HCT116 (cell line): ENCODE results near the gene TMEM129.

Experiments used
- CEBPB ChIP-seq: IDR thresholded peaks from 2 replicates; pipeline ENCODE4 v1.6.1; 2012; ENCODE audit warnings: low read depth
- CTCF ChIP-seq, 3 experiments: fragments of 200-600 bp in 1 of 3; sonication (generic) in 1 of 3; IDR thresholded peaks in 2 of 3; conservative IDR thresholded peaks in 1 of 3; 2 replicates each; pipeline ENCODE4 v1.5.1; 2012 to 2017; ENCODE audit warnings: low read depth in 2 of 3, low read length in 2 of 3, antibody characterized with exemption in 1 of 3, borderline replicate concordance in 1 of 3, control low read depth in 1 of 3, mild to moderate bottlenecking in 1 of 3, mixed read lengths in 1 of 3, mixed run types in 1 of 3, moderate library complexity in 1 of 3; ENCODE audit not compliant: insufficient read depth in 1 of 3
- EGR1 ChIP-seq: IDR thresholded peaks from 2 replicates; pipeline ENCODE4 v1.6.1; 2012; ENCODE audit warnings: low read depth
- ELF1 ChIP-seq: IDR thresholded peaks from 2 replicates; pipeline ENCODE4 v1.6.1; 2012; ENCODE audit warnings: low read depth, borderline replicate concordance
- EZH2 ChIP-seq: fragments of 200-600 bp; sonication (generic); IDR thresholded peaks from 2 replicates; pipeline ENCODE4 v1.6.1; 2017; ENCODE audit warnings: antibody characterized with exemption, mixed run types
- MAX ChIP-seq: IDR thresholded peaks from 2 replicates; pipeline ENCODE4 v1.6.1; 2012
- POLR2A ChIP-seq: IDR thresholded peaks from 2 replicates; pipeline ENCODE4 v1.7.0; 2011; ENCODE audit warnings: borderline replicate concordance; ENCODE audit not compliant: insufficient read depth, insufficient read length; ENCODE audit errors: extremely low read depth
- RAD21 ChIP-seq: IDR thresholded peaks from 2 replicates; pipeline ENCODE4 v1.6.1; 2012; ENCODE audit warnings: low read depth, mild to moderate bottlenecking
- TCF7L2 ChIP-seq: IDR thresholded peaks from 2 replicates; pipeline ENCODE4 v1.7.0; 2011; ENCODE audit warnings: borderline replicate concordance, inconsistent platforms; ENCODE audit not compliant: insufficient read depth, insufficient read length; ENCODE audit errors: extremely low read depth

GRCh38 chr4:1736812-1737211 is 15.7 kb upstream of the TMEM129 start:
- no peak for TF ChIP-seq MAX
- TF ChIP-seq TCF7L2, result no peak
- TF ChIP-seq CTCF (IDR thresholded peaks at IDR 0.05 in 2 of 3, conservative IDR thresholded peaks at IDR 0.05 in 1 of 3; ENCODE audit: borderline replicate concordance in 1 of 3, insufficient read depth in 1 of 3, low read depth in 2 of 3, low read length in 2 of 3), result no peak
- TF ChIP-seq EZH2, result no peak
- TF ChIP-seq CEBPB, result no peak
- TF ChIP-seq RAD21, result no peak
- no peak for TF ChIP-seq POLR2A
- TF ChIP-seq EGR1, result no peak
- TF ChIP-seq ELF1, result no peak
